ENCODE results near the gene LDLRAD4.

The LDLRAD4 gene

DNA sequence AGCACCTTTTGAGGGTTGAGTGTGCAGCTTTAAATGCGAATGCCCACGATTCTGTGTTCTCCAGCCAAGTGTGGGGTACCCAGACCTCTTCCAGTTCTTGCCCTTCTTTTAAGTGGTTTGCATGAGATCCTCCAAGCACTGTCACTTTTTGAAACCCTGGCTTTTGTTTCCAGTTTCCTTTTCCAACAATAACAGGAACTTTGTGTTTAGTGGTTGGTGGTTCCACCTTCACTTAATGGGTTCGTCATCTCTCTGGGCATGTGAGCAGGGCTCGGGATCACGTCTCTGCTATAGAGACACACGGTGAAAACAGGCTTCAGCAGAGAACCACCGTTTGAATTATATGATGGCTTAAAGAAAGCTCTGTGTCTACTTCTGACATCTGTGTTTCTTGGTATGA, 197.6 kb downstream of the LDLRAD4 start:
- Histone ChIP-seq H3K4me3 (replicated peaks; ENCODE audit: insufficient read depth, low read length) (no peak overlapping the region), H3K27me3 (ENCODE audit: insufficient read depth, poor library complexity, severe bottlenecking) (no peaks in the 10 kb centered on the region), H3K27ac (replicated peaks) (no peak overlapping the region)
- DNase-seq (ENCODE audit: low read depth in 1 of 2, low spot score in 1 of 2): no peak
- TF ChIP-seq POLR2AphosphoS5 (IDR thresholded peaks at IDR 0.05; ENCODE audit: low read depth) (no peak), GABPA (IDR thresholded peaks at IDR 0.05; ENCODE audit: low read depth) (no peak), SPI1 (IDR thresholded peaks at IDR 0.05; ENCODE audit: borderline replicate concordance, low read depth) (no peak)
- TF ChIP-seq, protein P1, sequence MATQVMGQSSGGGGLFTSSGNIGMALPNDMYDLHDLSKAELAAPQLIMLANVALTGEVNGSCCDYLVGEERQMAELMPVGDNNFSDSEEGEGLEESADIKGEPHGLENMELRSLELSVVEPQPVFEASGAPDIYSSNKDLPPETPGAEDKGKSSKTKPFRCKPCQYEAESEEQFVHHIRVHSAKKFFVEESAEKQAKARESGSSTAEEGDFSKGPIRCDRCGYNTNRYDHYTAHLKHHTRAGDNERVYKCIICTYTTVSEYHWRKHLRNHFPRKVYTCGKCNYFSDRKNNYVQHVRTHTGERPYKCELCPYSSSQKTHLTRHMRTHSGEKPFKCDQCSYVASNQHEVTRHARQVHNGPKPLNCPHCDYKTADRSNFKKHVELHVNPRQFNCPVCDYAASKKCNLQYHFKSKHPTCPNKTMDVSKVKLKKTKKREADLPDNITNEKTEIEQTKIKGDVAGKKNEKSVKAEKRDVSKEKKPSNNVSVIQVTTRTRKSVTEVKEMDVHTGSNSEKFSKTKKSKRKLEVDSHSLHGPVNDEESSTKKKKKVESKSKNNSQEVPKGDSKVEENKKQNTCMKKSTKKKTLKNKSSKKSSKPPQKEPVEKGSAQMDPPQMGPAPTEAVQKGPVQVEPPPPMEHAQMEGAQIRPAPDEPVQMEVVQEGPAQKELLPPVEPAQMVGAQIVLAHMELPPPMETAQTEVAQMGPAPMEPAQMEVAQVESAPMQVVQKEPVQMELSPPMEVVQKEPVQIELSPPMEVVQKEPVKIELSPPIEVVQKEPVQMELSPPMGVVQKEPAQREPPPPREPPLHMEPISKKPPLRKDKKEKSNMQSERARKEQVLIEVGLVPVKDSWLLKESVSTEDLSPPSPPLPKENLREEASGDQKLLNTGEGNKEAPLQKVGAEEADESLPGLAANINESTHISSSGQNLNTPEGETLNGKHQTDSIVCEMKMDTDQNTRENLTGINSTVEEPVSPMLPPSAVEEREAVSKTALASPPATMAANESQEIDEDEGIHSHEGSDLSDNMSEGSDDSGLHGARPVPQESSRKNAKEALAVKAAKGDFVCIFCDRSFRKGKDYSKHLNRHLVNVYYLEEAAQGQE (IDR thresholded peaks at IDR 0.05; ENCODE audit: insufficient replicate concordance, low read depth): no peak
- TF ChIP-seq, protein P2, sequence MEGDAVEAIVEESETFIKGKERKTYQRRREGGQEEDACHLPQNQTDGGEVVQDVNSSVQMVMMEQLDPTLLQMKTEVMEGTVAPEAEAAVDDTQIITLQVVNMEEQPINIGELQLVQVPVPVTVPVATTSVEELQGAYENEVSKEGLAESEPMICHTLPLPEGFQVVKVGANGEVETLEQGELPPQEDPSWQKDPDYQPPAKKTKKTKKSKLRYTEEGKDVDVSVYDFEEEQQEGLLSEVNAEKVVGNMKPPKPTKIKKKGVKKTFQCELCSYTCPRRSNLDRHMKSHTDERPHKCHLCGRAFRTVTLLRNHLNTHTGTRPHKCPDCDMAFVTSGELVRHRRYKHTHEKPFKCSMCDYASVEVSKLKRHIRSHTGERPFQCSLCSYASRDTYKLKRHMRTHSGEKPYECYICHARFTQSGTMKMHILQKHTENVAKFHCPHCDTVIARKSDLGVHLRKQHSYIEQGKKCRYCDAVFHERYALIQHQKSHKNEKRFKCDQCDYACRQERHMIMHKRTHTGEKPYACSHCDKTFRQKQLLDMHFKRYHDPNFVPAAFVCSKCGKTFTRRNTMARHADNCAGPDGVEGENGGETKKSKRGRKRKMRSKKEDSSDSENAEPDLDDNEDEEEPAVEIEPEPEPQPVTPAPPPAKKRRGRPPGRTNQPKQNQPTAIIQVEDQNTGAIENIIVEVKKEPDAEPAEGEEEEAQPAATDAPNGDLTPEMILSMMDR (IDR thresholded peaks at IDR 0.05; ENCODE audit: insufficient read depth, low read length): no peak

DNA sequence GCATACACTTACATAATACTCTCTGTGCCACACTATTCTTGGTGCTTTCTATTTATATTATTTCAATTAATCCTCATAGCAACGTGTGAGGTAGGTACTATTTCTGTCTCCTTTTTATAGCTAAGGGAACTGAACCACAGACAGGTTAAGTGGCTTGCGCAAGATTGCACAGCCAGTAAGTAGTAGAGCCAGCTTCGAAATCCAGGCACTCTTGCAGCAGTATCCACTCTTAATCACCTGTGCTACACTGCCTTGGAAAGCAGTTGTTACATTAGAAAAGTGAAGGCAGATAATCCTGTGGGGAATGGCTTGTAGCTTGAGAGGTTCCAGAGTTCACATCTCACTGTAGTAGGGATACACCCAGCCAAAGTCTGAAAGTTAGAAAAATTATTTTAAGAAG, 198.3 kb downstream of the LDLRAD4 start:
- Histone ChIP-seq H3K27me3 (ENCODE audit: insufficient read depth, poor library complexity, severe bottlenecking) (no peaks in the 10 kb centered on the region), H3K4me3 (replicated peaks; ENCODE audit: insufficient read depth, low read length) (no peak overlapping the region), H3K27ac (replicated peaks) (no peak overlapping the region)
- no peak for TF ChIP-seq GABPA (IDR thresholded peaks at IDR 0.05; ENCODE audit: low read depth)
- TF ChIP-seq, protein P2 (IDR thresholded peaks at IDR 0.05; ENCODE audit: insufficient read depth, low read length): no peak
- TF ChIP-seq POLR2AphosphoS5 (IDR thresholded peaks at IDR 0.05; ENCODE audit: low read depth): no peak
- TF ChIP-seq, protein P1 (IDR thresholded peaks at IDR 0.05; ENCODE audit: insufficient replicate concordance, low read depth): no peak
- no peak for TF ChIP-seq SPI1 (IDR thresholded peaks at IDR 0.05; ENCODE audit: borderline replicate concordance, low read depth)
- DNase-seq (ENCODE audit: low read depth in 1 of 2, low spot score in 1 of 2): no peak

DNA sequence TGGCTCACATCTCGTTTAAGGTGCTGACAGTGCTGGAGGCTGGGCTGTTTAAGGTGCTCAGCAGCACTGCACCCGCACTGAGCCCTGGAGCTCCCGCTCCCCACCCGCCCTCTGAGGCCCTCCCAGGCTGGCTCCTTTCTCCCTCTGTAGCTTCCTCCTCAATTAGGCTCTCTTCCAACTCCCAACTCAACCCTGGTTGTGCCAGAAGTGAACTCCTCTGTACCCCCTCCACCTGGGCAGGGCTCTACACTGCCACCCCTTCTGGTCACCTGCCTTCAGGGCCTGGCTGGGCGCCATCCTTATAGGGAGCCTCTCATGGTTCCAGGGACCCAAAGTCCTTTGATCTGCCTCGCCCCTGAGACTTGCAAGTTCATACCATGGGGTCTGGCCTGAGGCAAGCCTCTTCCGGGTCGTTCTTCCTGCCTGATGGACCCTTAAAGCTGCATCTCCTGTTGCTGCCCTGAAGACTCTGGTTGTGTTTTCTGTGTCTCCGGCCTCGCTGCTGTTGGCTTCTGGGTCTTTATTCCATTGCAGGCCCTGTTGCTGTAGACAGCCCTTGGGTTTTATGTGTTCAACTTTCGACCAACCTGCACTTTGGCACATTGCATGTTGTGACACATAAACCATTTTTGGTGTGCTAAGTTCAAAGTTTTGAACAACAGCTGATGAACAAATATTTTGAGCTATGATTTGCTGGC, 199.6 kb downstream of the LDLRAD4 start:
- no peak overlapping the region for H3K4me3 ChIP-seq (replicated peaks; ENCODE audit: insufficient read depth, low read length)
- no peak for DNase-seq (ENCODE audit: low read depth in 1 of 2, low spot score in 1 of 2)
- TF ChIP-seq GABPA (IDR thresholded peaks at IDR 0.05; ENCODE audit: low read depth) (no peak), SPI1 (IDR thresholded peaks at IDR 0.05; ENCODE audit: borderline replicate concordance, low read depth) (no peak)
- TF ChIP-seq, protein P2 (IDR thresholded peaks at IDR 0.05; ENCODE audit: insufficient read depth, low read length): no peak
- no peaks in the 10 kb centered on the region for H3K27me3 ChIP-seq (ENCODE audit: insufficient read depth, poor library complexity, severe bottlenecking)
- H3K27ac ChIP-seq (replicated peaks): no peak overlapping the region

All from HL-60 (cell line).